ENCODE data around the gene BRD2.

Gene BRD2

GRCh38 chr6:32943864-32944649, 24.3 kb upstream of the BRD2 start:
- H3K4me3 ChIP-seq (ENCODE audit: low read depth, low read length), result no peak overlapping the region
- DNase-seq (ENCODE audit: low read depth), result no peak
- TF ChIP-seq CTCF (IDR thresholded peaks at IDR 0.05; ENCODE audit: control insufficient read depth, extremely low read depth, insufficient read depth), result no peak

- H3K4me3 ChIP-seq (ENCODE audit: low read depth, low read length), result no peak overlapping the region
- no peak for DNase-seq (ENCODE audit: low read depth)
- no peak for TF ChIP-seq CTCF (IDR thresholded peaks at IDR 0.05; ENCODE audit: control insufficient read depth, extremely low read depth, insufficient read depth)
Observed at GRCh38 chr6:32945108-32945760, 23.2 kb upstream of the BRD2 start.

- TF ChIP-seq CTCF (IDR thresholded peaks at IDR 0.05; ENCODE audit: control insufficient read depth, extremely low read depth, insufficient read depth), result no peak
- H3K4me3 ChIP-seq (ENCODE audit: low read depth, low read length), result no peak overlapping the region
- DNase-seq (ENCODE audit: low read depth), result no peak
Observed at GRCh38 chr6:32945953-32946352, 22.4 kb upstream of the BRD2 start.

- H3K4me3 ChIP-seq (ENCODE audit: low read depth, low read length), result no peak overlapping the region
- TF ChIP-seq CTCF (IDR thresholded peaks at IDR 0.05; ENCODE audit: control insufficient read depth, extremely low read depth, insufficient read depth), result no peak
- DNase-seq (ENCODE audit: low read depth), result no peak
Observed at GRCh38 chr6:32946893-32947292, 21.5 kb upstream of the BRD2 start.

GRCh38 chr6:32947552-32948465, 20.6 kb upstream of the BRD2 start:
- no peak overlapping the region for H3K4me3 ChIP-seq (ENCODE audit: low read depth, low read length)
- TF ChIP-seq CTCF (IDR thresholded peaks at IDR 0.05; ENCODE audit: control insufficient read depth, extremely low read depth, insufficient read depth), result peak; percentile 97
- DNase-seq (ENCODE audit: low read depth), result no peak

GRCh38 chr6:32949113-32949512, 19.3 kb upstream of the BRD2 start:
- no peak overlapping the region for H3K4me3 ChIP-seq (ENCODE audit: low read depth, low read length)
- no peak for DNase-seq (ENCODE audit: low read depth)
- TF ChIP-seq CTCF (IDR thresholded peaks at IDR 0.05; ENCODE audit: control insufficient read depth, extremely low read depth, insufficient read depth), result no peak

All from LNCaP clone FGC (cell line).